Left forelimb (tissue), 1 donor: ENCODE results near the gene LTBP2.

Experiments
- DNase-seq: peaks from one replicate; pipeline ENCODE4 v3.0.0-alpha.2; 2018; ENCODE audit warnings: low spot score

Gene LTBP2

GRCh38 chr14:74591394-74591793, 20.6 kb downstream of the LTBP2 start:
- no peak for DNase-seq

DNA sequence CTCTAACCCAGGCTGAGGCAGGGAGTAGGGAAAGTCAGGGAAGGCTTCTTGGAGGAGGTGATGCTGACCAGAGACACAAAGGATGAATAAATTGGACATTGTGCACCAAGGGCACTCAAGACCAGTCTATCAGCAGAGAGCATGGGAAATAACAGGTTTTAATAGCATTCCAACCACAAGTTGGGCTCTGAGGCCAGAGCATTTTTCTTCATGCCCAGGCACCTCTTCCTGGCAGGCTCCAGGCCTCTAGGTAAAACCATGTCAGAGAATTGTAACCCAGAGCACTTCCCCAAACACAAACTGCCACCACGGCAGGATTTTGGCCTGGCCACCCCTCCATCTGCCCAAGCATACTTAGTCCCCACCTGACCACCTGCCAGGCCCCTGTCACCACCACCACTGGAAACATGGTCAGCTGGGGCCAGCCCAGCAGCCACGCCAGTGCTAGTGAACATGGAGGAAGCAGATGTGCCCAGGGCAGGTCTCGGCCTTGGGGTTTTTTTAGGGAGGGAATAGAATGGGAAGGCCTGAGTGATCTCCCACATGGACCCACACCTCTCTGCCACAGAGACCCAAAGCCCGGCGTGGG, 22.7 kb downstream of the LTBP2 start:
- no peak for DNase-seq

GRCh38 chr14:74587363-74587707, 24.7 kb downstream of the LTBP2 start:
- DNase-seq = no peak

- DNase-seq = no peak
Observed at GRCh38 chr14:74586681-74587362, 25.2 kb downstream of the LTBP2 start.

GRCh38 chr14:74585406-74586335, 26.4 kb downstream of the LTBP2 start:
- no peak for DNase-seq

GRCh38 chr14:74584951-74585350, 27.1 kb downstream of the LTBP2 start:
- DNase-seq = no peak

- DNase-seq = no peak
Observed at GRCh38 chr14:74583689-74584434, 28.2 kb downstream of the LTBP2 start.

DNA sequence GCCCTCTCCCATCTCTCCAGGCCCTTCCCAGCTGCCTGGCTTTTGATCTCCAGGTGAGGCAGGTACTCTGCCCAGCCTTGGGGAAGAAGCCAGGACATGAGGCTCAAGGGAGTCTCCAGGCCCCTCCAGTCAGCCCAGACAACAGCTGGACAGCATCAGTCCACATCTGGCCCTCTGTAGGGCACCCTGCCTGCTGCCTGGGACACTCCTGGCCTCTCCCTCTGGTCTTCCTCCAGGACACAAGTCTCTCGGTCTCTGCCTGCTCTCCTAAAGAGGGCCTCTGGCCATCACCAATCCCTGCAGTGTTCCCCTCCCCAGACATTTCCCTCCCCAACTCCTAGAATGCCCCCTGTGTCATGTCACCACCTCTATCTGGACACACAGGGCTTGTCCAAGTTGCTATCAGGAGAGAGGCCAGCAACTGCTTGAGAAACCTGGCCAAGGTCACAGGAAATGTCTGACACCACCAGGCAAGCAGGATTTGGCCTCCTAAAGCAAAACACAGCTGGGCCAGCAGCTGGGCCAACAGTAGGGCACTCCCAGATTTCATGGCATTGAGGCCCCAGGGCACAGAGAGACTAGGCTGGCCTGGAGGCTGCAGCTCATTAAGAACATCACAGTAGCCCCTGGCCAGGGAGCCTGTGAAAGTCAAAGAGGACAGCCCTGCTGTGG, 29.0 kb downstream of the LTBP2 start:
- no peak for DNase-seq

GRCh38 chr14:74580275-74580672, 31.8 kb downstream of the LTBP2 start:
- no peak for DNase-seq

- DNase-seq = no peak
Observed at GRCh38 chr14:74579447-74580274, 32.4 kb downstream of the LTBP2 start.

GRCh38 chr14:74578479-74578878, 33.6 kb downstream of the LTBP2 start:
- no peak for DNase-seq

DNA sequence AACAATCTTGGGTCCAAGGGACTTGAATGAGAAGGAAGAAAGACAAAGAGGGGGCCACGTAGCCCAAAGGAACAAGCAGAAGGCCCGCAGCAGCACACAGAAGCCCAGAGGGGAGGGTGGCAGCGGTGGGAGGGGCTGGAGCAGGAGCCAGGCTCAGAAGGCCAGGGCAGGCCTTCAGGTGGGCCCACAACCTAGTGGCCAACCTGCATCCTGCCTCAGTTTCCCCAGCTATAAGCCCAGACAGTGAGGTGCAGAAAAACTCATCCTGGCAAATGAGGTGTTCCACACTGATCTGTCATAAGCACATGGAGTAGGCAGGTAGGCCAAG, 34.1 kb downstream of the LTBP2 start:
- DNase-seq = no peak

DNA sequence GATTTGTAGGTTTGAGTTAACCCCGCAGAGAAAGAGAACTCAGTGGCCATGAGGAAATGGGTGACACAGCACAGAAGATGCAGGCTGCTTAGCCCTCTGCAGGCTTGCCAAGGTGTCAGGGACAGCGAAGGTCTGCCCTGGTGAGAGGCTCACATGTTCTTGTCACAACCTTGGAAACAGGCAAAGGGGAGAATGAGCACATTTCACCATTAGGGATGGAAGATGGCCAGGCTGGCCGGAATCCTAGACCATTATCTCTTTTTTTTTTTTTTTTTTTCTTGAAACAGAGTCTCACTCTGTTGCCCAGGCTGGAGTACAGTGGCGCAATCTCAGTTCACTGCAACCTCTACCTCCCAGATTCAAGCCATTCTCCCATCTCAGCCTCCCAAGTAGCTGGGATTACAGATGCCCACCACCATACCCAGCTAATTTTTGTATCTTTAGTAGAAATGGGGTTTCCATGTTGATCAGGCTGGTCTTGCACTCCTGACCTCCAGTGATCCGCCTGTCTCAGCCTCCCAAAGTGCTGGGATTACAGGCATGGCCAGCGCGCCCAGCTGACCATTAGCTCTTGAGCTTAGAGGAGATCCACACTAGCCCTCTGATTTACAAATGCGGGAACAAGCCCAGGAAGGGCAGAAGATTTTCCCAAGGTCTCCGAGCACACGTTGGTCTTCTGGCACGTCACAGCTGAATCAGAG, 34.6 kb downstream of the LTBP2 start:
- no peak for DNase-seq

DNA sequence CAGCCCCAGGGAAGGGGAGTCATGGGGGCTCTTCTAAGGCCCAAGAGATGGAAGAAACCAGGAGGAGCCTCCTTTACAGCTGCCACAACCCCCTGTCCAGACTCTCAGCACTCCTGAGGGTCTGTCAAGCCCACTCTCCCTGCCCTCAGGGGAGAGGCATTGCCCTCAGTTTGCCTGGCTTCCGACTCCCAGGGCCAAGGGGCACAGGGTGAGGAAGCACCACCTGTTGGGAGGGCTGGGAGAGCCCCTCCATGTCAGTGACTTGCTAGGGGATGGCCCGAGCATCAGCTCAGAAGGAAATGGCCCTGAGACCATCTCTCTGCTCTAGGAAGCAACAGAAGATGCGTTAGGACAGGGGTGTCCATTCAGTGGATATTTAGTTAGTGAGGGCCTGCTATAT, 36.1 kb downstream of the LTBP2 start:
- DNase-seq = no peak

GRCh38 chr14:74575507-74575906, 36.5 kb downstream of the LTBP2 start:
- no peak for DNase-seq

GRCh38 chr14:74574706-74575105, 37.3 kb downstream of the LTBP2 start:
- no peak for DNase-seq

DNA sequence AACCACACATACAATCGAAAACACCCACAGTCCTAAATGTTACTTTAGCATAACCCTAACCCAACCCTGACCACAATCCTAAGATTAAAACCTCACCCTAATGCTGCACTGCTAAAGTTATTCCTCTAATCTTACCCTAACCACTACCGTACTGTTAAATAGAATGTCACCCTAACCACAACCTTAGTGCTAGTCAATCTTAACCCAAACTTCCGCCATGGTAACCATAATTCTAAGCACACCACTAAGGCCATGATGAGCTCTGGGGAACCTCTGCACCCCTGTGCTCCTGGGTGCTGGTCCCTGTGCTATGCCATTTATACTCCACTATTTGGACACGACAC, 38.0 kb downstream of the LTBP2 start:
- DNase-seq = no peak

- no peak for DNase-seq
Observed at GRCh38 chr14:74573421-74574089, 38.5 kb downstream of the LTBP2 start.

DNA sequence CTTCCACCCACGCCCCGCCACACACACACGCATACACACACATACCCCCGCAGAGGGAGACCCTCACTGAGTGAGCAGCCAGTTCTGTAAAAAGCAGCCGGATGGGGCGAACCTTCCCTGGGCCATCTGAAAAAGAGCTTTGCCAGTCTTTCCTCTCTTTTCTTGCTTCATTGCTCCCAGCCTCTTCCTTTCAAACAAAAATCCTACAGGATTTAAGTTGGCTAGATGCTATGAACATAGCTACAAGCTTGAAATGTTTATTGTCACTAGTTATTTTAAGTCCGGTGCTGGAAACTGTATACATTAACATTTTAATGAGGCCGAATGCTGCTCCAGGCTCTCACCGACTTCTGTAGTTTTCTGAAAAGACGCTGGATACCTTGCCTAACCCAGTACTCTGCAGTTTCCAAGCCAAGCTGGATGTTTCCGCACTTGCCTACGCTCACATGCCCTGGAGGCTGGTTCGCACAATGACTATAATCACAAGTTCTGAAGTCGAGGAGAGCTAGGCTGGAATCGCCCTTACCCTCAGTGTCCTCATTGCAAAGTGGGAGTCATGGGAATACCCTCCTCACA, 39.2 kb downstream of the LTBP2 start:
- DNase-seq = no peak
